GM12878 (cell line): Measurements from ENCODE around the gene EDEM3. TPM values are rescaled to one million over a fixed set of nuclear protein-coding genes. Genes with fewer than 3 reads are reported as not detected.

Experiments
- IKZF2 ChIP-seq, 2 experiments: fragments of 450-650 bp; IDR thresholded peaks; 2 replicates each; pipeline ENCODE4 v1.6.1; 2017; ENCODE audit warnings: mild to moderate bottlenecking in 2 of 2, moderate library complexity in 2 of 2
- NRF1 ChIP-seq: conservative IDR thresholded peaks from 2 replicates; pipeline ENCODE4 v1.6.1; 2011; ENCODE audit warnings: mild to moderate bottlenecking, low read depth, low read length, improper control_type of control experiment
- RCOR1 ChIP-seq: conservative IDR thresholded peaks from 2 replicates; pipeline ENCODE4 v1.6.1; 2012; ENCODE audit warnings: low read depth, low read length, improper control_type of control experiment
- SMARCA5 ChIP-seq: fragments of 450-650 bp; IDR thresholded peaks from 2 replicates; pipeline ENCODE4 v1.6.1; 2017; ENCODE audit warnings: mild to moderate bottlenecking
- SPI1 ChIP-seq: IDR thresholded peaks from 2 replicates; pipeline ENCODE4 v1.6.1; 2011; ENCODE audit warnings: low read depth, mild to moderate bottlenecking, low read length, moderate library complexity, borderline replicate concordance; ENCODE audit not compliant: insufficient read depth
- SUZ12 ChIP-seq: fragments of 200-600 bp; sonication (generic); IDR thresholded peaks from one replicate; pipeline ENCODE4 v1.6.1; 2018; ENCODE audit warnings: antibody characterized with exemption, mild to moderate bottlenecking; ENCODE audit not compliant: unreplicated experiment
- polyA plus RNA-seq, 11 experiments: library from polyadenylated mRNA; depleted of rRNA in 4 of 11; unstranded in 6 of 11; stranded (reverse) in 5 of 11; fragments of >200 nt; fragmentation: Nextera tagmentation in 4 of 11; fragmentation: Illumina TruSeq in 1 of 11; extraction: Ambion mirVana in 4 of 11; extraction: Trizol in 1 of 11; gene quantifications; 1 replicate in 1 of 11; 2 replicates in 10 of 11; pipeline versions ENCODE4 v1.2.1 to v1.2.3, GENCODE V29; 2011 to 2016; ENCODE audit warnings: inconsistent platforms in 2 of 11, missing spikeins in 2 of 11, low read depth in 1 of 11
- total RNA-seq, 4 experiments: library from RNA; depleted of rRNA in 3 of 4; stranded (reverse); fragments of >200 nt in 3 of 4; fragmentation: Illumina TruSeq in 1 of 4; extraction: Trizol in 1 of 4; gene quantifications; 2 replicates each; pipeline versions ENCODE4 v1.2.1 to v1.2.3, GENCODE V29; 2013 to 2021
- TF ChIP-seq, protein P1 (sequence below): fragments of 450-650 bp; conservative IDR thresholded peaks from 2 replicates; pipeline ENCODE4 v1.6.1; 2017; ENCODE audit warnings: mild to moderate bottlenecking, moderate library complexity
- TF ChIP-seq, protein P2 (sequence below): fragments of 150-350 bp; IDR thresholded peaks from 2 replicates; pipeline ENCODE4 v1.6.1; 2014; ENCODE audit warnings: mild to moderate bottlenecking, low read depth, low read length

Gene EDEM3
- total and polyA plus RNA-seq, 10 of the 15 experiments (the other 5 are each of a cell fraction or from before 2014, with no cell fraction given): 6.4 to 19.3 (median 14.3) TPM

DNA sequence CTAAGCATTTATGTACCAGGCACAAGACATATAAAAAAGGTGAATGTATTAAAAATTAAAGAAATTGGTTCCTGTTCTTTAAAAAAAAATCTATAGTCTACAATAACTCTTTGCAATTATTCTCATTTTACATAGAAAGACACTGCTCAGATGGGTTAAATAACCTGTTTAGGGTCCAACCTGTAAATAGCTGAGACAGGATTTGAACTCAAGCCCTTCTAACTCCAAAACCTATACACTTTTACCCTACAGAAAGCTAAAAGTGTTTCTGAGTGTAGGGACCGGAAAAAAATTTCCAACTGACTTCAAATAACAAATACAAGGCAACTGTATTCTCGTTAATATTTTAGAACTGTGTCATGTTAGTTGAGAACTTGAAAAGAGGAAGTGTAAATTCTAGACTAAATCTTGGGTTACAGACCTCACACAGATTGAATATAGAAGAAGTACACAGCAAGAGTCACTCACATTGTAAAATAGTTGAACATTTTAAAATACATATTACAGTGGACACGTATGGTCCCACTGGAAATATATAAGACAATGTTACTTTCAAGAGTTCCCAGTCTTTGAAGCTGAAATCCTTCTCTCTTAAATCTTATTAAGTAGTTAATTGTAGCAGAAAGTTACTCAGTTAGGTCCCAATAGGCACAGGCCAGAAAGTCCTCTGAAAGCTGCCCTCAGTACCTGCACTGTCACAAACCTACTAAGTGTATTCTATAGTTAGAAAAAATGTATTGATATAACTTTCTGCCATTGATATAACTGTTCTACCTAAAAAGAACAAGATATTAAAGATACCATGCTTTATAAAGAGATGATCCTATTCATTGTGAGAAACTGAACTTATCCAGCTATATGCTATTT lies 7.3 kb downstream of the EDEM3 start (continued):
- TF ChIP-seq SPI1 (peak; percentile 99), NRF1 (no peak), IKZF2 (IDR thresholded peaks at IDR 0.05) (peak; percentile 39 to 43; a peak in 1 of 4 replicates), SUZ12 (no peak), RCOR1 (no peak), SMARCA5 (peak; percentile 74; the same call in 1 of the 2 replicates)
- TF ChIP-seq, protein P1, sequence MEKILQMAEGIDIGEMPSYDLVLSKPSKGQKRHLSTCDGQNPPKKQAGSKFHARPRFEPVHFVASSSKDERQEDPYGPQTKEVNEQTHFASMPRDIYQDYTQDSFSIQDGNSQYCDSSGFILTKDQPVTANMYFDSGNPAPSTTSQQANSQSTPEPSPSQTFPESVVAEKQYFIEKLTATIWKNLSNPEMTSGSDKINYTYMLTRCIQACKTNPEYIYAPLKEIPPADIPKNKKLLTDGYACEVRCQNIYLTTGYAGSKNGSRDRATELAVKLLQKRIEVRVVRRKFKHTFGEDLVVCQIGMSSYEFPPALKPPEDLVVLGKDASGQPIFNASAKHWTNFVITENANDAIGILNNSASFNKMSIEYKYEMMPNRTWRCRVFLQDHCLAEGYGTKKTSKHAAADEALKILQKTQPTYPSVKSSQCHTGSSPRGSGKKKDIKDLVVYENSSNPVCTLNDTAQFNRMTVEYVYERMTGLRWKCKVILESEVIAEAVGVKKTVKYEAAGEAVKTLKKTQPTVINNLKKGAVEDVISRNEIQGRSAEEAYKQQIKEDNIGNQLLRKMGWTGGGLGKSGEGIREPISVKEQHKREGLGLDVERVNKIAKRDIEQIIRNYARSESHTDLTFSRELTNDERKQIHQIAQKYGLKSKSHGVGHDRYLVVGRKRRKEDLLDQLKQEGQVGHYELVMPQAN: no peak
- TF ChIP-seq, protein P2, sequence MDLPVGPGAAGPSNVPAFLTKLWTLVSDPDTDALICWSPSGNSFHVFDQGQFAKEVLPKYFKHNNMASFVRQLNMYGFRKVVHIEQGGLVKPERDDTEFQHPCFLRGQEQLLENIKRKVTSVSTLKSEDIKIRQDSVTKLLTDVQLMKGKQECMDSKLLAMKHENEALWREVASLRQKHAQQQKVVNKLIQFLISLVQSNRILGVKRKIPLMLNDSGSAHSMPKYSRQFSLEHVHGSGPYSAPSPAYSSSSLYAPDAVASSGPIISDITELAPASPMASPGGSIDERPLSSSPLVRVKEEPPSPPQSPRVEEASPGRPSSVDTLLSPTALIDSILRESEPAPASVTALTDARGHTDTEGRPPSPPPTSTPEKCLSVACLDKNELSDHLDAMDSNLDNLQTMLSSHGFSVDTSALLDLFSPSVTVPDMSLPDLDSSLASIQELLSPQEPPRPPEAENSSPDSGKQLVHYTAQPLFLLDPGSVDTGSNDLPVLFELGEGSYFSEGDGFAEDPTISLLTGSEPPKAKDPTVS: no peak
